Fibroblast of gingiva (primary cell): ENCODE data around the gene TVP23A.
"Not testable (repeated sequence)": the region's sequence is repeated elsewhere in the genome, so short reads cannot be mapped to it uniquely, and the experiment has no call there.

ENCODE experiments used
- DNase-seq: peaks from one replicate; pipeline ENCODE4 v3.0.0-alpha.2; 2011; ENCODE audit warnings: low read depth

Gene TVP23A

DNA sequence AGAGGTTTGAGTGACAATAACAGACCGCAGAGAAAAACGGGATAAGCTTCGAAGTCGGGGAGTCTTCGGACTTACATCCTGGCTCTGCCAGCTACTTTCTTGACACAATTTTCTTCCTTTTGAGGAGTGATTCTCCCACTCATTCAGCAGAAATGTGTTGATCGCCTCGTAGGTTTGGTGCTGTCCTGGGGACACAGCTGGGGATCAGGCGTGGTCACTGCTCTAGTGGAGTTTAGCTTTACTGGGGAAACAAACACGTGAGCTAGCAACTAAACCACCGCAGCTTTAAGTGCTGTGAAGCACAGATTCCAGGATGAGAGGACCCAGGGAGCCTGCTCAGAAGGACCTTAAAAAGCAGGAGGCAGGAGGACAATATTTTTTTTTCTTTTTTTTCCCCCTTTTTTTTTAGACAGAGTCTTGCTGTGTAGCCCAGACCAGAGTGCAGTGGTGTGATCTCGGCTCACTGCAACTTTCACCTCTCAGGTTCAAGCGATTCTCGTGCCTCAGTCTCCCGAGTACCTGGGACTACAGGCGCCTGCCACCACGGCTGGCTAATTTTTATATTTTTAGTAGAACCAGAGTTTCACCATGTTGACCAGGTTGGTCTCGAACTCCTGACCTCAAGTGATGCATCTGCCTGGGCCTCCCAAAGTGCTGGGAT, 74.1 kb downstream of the TVP23A start:
- DNase-seq: no peak

DNA sequence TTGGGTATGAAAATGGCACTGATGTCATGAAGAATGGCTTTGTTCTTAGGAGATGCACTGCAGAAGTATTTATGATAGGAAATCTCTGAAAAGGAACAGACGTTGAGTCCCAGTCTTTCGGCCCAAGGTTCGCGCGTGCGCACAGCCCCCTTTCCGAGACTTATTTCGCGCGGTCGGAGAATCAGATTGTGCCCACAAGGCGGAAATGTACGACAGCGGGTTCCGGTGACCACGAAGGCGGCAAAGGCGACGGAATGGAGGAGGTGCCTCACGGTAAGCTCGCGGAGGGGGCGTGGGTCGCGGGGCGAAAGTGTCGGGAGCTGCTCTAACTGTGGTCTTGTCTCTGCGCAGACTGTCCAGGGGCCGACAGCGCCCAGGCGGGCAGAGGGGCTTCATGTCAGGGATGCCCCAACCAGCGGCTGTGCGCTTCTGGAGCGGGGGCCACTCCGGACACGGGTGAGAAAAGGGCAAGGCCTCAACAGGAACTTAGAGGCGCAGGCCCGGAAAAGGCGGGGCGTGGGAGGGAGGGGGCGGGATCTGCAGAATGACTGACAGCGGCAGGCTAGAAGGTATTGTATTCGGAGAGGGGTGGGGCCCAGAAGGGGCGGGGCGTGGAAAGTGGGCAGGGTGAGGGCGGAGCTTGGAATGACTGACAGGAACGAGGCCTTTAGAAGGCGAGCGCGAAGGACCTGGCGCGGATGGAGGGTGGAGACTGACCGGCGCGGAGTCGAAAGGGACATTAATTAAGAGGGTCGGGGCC, 74.8 kb downstream of the TVP23A start, which contains the start of gene NUBP1:
TSS of gene NUBP1 (plus strand) at position 233 of the 760 bp plus-strand sequence. CDS start at position 255, 22 bp downstream.
- peak; percentile 99 for DNase-seq

DNA sequence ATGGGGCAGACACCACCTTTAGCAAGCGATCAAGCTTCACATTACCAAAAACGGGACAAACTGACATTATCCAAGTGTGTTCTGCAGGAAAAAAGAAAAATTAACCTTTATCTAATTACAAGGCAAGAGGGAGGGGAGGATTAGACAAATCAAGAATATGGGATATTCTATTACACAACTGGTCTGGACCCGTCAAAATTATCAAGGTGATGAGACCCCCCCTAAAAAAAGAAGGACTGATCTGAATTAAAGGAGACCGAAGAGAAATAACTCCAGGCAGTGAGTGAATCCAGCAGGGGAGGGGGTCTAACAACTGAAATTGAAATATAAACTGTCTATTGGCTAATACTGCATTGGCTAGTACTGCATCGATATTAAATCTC, 75.4 kb downstream of the TVP23A start:
- DNase-seq: no peak

DNA sequence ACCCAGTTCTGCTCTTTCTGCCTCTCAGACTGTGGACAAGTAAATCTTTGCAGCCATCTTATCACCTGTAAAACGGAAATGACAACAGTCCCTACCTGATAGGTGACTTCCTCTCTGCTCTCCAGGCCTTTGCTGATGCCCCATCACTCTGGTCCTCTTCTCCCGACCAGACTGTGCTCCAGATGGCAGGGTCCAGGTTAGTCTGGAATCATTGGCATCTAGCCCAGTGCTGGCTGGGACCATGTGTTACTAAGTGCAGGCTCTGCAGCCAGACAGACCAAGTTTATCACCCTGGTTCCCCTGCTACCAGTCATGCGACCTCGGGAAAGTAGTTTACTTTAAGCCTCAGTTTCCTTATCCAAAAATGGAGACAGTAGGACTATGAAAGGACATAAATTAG, 76.8 kb downstream of the TVP23A start:
- DNase-seq: no peak

DNA sequence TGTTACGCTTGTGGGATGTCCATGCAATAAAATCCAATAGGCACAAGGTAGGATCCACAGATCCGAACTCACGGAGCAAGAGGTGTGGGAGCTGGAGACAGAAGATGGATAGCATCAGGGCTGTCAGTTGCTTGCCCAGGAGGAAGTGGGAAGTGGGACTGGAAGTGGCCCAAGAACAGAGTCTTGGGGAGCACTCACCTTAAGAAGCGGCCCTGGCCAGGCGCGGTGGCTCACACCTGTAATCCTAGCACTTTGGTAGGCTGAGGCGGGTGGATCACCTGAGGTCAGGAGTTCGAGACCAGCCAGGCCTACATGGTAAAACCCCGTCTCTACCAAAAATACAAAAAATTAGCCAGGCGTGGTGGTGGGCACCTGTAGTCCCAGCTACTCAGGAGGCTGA, 77.3 kb downstream of the TVP23A start:
- not testable (repeated sequence) for DNase-seq

DNA sequence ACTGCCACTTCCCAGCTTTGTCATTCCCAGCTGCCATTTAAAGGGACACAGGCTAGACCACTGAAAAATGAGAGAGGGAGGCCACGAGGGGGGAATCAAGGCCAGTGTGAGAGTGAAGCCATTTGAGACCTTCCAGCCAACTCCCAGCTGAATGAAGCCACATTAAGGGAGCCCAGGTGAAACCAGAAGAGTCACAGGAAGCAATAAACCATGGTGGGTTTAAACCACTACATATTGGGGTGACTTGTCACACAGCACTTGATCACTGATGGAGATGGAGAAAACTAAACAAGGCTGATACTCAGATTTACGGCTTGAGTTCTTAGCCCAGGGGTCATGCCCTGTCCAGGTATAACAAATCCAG, 77.8 kb downstream of the TVP23A start:
- no peak for DNase-seq

DNA sequence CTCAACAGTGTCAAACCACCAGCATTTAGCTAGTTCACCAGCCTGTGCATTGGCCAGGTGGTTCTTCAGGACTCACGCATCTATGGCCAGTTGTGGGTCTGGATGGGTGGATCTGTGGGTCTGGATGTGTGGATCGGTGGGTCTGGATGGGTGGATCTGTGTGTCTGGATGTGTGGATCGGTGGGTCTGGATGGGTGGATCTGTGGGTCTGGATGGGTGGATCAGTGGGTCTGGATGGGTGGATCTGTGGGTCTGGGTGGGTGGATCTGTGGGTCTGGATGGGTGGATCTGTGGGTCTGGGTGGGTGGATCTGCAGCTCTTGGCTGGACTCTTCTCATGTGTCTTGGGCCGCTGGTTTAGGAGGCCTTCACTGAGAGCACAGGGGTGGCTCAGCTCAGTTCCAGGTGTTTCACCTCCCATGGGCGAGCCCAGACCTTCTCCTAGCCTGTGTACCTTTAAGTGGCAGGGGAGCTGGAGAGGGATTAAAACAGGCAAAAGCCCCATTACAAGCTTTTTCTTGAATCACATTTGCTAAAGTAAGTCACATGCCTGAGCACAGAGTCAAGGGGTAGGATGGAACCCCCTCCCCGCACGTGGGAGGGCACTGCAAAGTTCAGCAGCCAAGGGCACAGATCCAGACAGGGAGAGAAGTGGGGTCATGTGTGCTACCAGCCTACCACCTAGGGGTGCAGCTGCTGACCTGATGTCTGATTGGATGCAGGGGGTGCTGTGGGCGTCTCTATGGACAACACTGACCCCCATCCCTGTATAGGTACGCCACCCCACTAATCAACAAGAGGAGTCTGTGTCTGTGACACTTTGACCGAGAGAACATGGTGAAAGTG, 78.4 kb downstream of the TVP23A start:
- no peak for DNase-seq

DNA sequence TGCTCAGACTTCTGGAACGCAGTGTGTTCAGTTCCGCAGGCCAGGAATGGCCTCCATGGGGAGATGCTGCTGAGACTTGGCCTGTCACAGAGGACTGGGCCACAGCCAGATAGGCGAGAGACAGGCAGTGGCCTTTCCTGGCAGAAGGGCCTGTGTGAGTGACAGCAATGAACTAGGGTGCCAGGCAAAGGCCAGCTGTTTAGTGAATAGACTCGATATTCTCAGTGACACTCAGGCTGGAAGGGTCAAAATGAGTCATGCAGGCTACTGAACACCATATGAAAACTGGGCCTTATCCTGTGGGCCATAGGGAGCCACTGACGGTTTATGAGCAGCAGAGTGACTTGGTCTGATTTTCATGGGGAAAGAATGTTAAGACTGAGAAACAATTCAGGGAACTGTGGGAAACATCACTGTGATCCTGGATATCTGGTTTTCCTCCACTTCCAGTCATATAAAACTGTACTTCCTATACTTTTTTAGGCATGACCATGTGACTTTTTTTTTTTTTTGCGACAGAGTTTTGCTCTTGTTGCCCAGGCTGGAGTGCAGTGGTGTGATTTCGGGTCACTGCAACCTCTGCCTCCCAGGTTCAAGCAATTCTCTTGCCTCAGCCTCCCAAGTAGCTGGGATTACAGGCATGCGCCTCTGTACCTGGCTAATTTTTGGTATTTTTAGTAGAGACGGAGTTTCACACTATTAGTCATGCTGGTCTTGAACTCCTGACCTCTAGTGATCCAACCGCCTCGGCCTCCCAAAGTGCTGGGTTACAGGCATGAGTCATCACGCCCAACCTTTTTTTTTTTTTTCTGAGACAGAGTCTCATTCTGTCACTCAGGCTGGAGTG, 80.1 kb downstream of the TVP23A start:
- peak; percentile 73 for DNase-seq

DNA sequence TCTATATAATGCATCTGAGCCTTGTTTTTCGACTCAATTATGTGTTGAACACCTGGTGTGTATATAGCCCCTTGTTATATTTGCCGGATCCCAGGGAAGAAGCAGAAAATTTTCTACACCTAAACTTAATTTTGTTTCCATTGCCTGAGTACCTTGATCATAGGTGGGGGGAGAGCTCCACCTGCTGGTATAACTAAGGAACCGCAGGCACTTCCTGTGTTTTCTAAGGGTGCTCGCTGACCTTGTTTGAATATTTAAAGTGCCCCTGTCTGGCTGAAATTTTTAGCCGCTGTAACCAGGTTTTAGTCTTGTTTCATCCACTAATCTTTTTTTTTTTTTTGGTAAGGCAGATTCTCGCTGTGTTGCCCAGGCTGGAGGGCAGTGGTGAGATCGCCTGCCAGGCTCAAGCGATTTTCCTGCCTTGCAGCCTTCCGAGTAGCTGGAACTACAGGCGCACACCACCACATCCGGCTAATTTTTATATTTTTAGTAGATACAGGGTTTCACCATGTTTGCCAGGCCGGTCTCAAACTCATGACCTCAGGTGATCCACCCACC, 81.4 kb downstream of the TVP23A start:
- peak; percentile 43 for DNase-seq

DNA sequence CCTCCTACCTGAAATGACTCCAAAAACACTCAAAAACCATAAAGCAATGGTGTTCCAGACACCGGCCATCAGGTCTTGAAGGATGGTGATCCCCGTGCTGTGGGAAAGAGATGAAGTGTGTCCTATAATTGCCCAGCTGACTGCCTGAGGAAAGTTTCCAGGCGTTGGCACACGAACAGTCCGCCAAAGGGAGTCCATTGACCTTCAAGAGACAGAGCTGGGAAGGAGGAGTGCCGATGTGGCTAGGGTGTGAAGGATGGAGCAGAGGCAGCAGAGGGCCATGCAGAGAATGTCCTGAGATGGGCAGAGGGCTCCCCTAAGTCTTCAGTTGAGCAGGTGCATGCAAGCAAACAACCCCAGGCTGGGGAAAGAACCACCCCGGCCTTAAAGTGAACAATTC, 86.8 kb downstream of the TVP23A start:
- no peak for DNase-seq

DNA sequence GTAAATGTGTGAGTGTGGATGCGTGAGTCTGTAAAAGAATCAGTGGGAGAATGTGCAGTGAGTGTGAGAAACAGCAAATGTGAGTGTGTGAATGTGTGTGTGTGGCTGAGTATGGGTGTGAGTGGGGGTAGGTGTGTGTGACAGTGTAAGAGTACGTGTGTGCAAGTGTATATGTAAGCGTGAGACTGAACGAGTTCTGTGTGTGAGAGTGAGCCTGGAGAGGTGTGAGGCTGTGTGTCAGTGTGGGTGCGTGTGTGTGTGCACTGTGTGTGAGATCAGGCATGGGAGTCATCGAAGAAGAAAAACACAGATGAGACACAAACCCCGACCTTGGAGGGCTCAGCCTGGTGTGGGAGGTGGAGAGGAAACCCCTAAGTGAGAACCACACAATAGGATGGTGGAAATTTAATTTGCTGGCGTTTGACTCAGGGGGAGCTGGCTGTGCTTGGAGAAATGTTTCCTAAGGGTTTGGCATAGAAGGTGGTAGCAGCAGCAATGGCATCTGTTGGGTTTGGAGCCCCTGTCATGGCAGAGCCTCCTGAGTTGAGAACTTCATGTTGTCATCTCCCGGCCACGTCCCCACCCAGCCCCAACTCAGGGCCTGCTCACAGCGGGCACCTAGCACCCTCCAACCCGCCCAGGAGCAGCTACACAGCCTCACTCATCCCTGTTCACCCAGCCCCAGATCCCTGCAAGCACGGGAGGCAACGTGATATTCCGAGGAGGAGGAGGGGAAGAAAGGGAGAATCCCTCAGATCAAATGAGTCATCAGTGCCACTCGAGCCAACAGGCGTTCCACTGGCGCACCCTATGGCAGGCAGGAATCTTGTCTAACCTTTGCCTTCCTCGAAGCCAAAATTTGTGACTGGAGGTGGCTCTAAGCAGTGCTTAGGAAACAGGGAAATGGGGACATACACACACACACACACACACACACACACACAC, 89.2 kb downstream of the TVP23A start:
- peak; percentile 56 for DNase-seq

DNA sequence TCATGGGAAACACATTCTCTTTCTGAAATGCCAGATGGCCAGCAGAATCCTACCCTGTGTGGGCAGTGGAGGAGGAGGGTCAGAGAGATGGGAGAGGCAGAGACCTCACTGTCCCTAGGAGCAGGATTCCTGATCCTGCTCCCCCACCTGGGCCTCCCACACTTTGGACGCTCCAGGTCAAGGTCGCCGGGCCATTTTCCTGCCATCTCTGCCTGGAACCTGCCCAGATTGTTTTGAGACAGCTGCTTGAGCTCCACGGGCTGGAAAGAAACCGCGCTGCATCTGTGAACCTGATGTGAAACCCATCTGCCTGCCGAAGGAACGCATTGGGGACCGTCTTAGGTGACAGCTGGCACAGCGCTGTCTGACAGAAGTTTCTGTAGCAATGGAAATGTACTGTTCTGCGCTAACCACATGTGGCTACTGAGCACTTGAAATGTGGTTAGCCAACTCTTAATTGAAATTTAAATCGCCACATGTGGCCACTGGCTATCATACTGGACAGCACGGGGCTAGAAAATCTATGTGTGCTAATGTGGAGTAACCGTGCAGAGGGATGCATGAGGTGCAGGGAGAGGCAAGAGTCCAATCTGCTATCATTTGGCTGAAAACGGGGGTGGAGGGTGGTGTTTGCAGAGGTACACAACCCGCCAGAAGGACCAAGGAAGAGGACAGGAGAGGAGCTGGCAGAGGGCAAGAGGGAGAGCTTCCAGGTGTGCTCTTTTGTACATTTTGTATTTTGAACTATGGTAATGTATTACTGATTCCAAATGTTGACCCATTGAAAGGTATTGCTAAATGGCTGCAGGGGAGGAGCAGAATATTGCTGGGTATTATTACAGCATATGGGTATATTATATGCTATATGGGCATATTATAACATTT, 90.3 kb downstream of the TVP23A start:
- DNase-seq: peak; percentile 11
